Endodermal cell (in vitro differentiated cells): Measurements from ENCODE around the gene TMEM141. TPM values are rescaled to one million over a fixed set of nuclear protein-coding genes. Genes with fewer than 3 reads are reported as not detected.

Source experiments
- DNase-seq: peaks from one replicate; pipeline ENCODE4 v3.0.0-alpha.2; 2017
- H3K27ac ChIP-seq: 2 replicates; pipeline ENCODE4 v1.5.1; 2013; ENCODE audit warnings: mild to moderate bottlenecking, low read depth, low read length, moderate library complexity
- H3K27me3 ChIP-seq: 2 replicates; pipeline ENCODE4 v1.6.1; 2013; ENCODE audit warnings: mild to moderate bottlenecking, low read length, moderate library complexity; ENCODE audit not compliant: insufficient read depth, control insufficient read depth, poor library complexity, severe bottlenecking
- H3K36me3 ChIP-seq: 2 replicates; pipeline ENCODE4 v1.7.0; 2013; ENCODE audit warnings: mild to moderate bottlenecking, low read length, moderate library complexity; ENCODE audit not compliant: control insufficient read depth, insufficient read depth
- H3K4me1 ChIP-seq: one replicate; pipeline ENCODE4 v1.7.0; 2013; ENCODE audit warnings: low read length; ENCODE audit not compliant: control insufficient read depth, insufficient read depth
- H3K4me3 ChIP-seq: 2 replicates; pipeline ENCODE4 v1.5.1; 2013; ENCODE audit warnings: mild to moderate bottlenecking, low read length, moderate library complexity
- H3K9ac ChIP-seq: 2 replicates; pipeline ENCODE4 v1.6.1; 2013; ENCODE audit warnings: mild to moderate bottlenecking, low read length, moderate library complexity; ENCODE audit not compliant: poor library complexity, severe bottlenecking; ENCODE audit errors: extremely low read depth
- H3K9me3 ChIP-seq: 2 replicates; pipeline ENCODE4 v1.6.1; 2013; ENCODE audit warnings: mild to moderate bottlenecking, low read length, moderate library complexity; ENCODE audit not compliant: control insufficient read depth
- H3K27ac Mint-ChIP-seq: 2 replicates; pipeline ENCODE4 v1.8.0; 2020; ENCODE audit warnings: mixed read lengths
- H3K27me3 Mint-ChIP-seq: 2 replicates; pipeline ENCODE4 v1.8.0; 2021; ENCODE audit warnings: mild to moderate bottlenecking, mixed read lengths; ENCODE audit not compliant: insufficient read depth
- H3K36me3 Mint-ChIP-seq: 2 replicates; pipeline ENCODE4 v1.8.0; 2020; ENCODE audit warnings: low read depth, mixed read lengths
- H3K4me1 Mint-ChIP-seq: 2 replicates; pipeline ENCODE4 v1.8.0; 2020; ENCODE audit warnings: mixed read lengths
- H3K4me3 Mint-ChIP-seq: 2 replicates; pipeline ENCODE4 v1.8.0; 2020; ENCODE audit warnings: mild to moderate bottlenecking, moderate library complexity, mixed read lengths
- H3K9me3 Mint-ChIP-seq: 2 replicates; pipeline ENCODE4 v1.8.0; 2020; ENCODE audit warnings: mild to moderate bottlenecking, mixed read lengths
- CTCF ChIP-seq: fragments of 200-600 bp; sonication (generic); conservative IDR thresholded peaks from 2 replicates; pipeline ENCODE4 v1.5.0; 2021; ENCODE audit warnings: antibody characterized with exemption, mild to moderate bottlenecking
- WGBS, 2 experiments: methylation state at CpG; one replicate each; pipeline versions ENCODE4 v1.1.5 to v1.1.7; 2013; ENCODE audit warnings: missing lambda C conversion rate in 2 of 2, mixed read lengths in 1 of 2; ENCODE audit not compliant: insufficient coverage in 1 of 2, insufficient read length in 1 of 2; 5-methylcytosine and 5-hydroxymethylcytosine counted together
- total RNA-seq, 2 donors: library from RNA; stranded (reverse); fragmentation: NEBNext Ultra II Directional in 1 of 2; extraction: Animal tissue kit (Norgen Biotek cat#: 25700) in 1 of 2; gene quantifications; 2 replicates in 1 of 2; 3 replicates in 1 of 2; pipeline ENCODE4 v1.2.1, GENCODE V29; 2021

The TMEM141 gene
- total RNA-seq, 2 donors from 2014 or later, result 215 to 339 TPM

GRCh38 chr9:136838314-136839228, 47.4 kb downstream of the TMEM141 start:
- DNase-seq, result no peak
- H3K4me3 ChIP-seq, result no peak overlapping the region
- no peaks in the 10 kb centered on the region for H3K27me3 ChIP-seq
- Mint-ChIP-seq H3K27ac (no peak overlapping the region), H3K27me3 (peaks cover 2% of the 10 kb centered on the region), H3K36me3 (peaks cover 20% of the 10 kb centered on the region), H3K9me3 (no peaks in the 10 kb centered on the region), H3K4me1 (peaks cover 10% of the 10 kb centered on the region), H3K4me3 (no peak overlapping the region)
- H3K9ac ChIP-seq, result no peak overlapping the region
- H3K36me3 ChIP-seq, result peaks cover 4% of the 10 kb centered on the region
- no peak overlapping the region for H3K27ac ChIP-seq
- WGBS, 2 experiments, result 92 to 97% methylated on average over 11 to 29 of the region's 29 CpGs
- no peaks in the 10 kb centered on the region for H3K9me3 ChIP-seq
- peaks cover 10% of the 10 kb centered on the region for H3K4me1 ChIP-seq
- no peak for TF ChIP-seq CTCF

DNA sequence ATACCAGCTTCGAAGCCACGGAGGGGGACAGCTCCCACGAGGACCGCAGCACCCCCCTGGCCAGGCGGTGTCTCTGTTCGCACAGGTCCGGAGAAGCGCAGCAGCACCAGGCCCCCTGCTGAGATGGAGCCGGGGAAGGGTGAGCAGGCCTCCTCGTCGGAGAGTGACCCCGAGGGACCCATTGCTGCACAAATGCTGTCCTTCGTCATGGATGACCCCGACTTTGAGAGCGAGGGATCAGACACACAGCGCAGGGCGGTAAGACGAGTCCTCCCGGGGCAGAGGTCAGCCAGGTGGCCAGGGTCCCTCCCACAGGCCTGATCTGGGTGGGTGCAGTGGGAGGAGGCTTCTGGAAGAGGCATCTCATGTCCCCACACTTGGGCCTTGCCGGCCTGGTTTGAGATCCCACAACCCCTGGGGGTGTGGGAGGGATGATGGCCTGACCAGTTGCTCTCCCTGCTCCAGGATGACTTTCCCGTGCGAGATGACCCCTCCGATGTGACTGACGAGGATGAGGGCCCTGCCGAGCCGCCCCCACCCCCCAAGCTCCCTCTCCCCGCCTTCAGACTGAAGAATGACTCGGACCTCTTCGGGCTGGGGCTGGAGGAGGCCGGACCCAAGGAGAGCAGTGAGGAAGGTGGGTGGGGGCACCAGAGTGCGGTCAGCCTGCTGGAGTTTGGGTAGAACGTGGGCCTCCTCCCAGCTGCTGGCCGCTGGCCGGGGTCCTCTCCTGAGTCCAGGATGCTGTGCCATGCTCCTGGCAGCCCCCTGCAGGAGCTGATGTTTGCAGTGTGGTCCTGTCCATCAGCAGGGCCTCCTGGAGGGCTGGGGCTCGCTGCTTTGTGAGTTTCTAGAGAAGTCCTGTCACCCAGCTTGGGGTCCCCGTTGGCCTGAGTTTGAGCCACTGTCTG, 48.3 kb downstream of the TMEM141 start:
- Mint-ChIP-seq H3K9me3 (no peaks in the 10 kb centered on the region), H3K36me3 (peaks cover 12% of the 10 kb centered on the region), H3K4me3 (no peak overlapping the region), H3K27me3 (peaks cover 9% of the 10 kb centered on the region), H3K27ac (peak overlapping the region; percentile 52), H3K4me1 (peaks cover 10% of the 10 kb centered on the region)
- no peak for DNase-seq
- TF ChIP-seq CTCF, result no peak
- H3K9me3 ChIP-seq, result no peaks in the 10 kb centered on the region
- H3K27me3 ChIP-seq, result no peaks in the 10 kb centered on the region
- peaks cover 10% of the 10 kb centered on the region for H3K4me1 ChIP-seq
- no peak overlapping the region for H3K4me3 ChIP-seq
- WGBS, 2 experiments, result 91 to 96% methylated on average over 13 to 36 of the region's 36 CpGs
- H3K27ac ChIP-seq, result peak overlapping the region; percentile 44
- no peak overlapping the region for H3K9ac ChIP-seq
- no peaks in the 10 kb centered on the region for H3K36me3 ChIP-seq

DNA sequence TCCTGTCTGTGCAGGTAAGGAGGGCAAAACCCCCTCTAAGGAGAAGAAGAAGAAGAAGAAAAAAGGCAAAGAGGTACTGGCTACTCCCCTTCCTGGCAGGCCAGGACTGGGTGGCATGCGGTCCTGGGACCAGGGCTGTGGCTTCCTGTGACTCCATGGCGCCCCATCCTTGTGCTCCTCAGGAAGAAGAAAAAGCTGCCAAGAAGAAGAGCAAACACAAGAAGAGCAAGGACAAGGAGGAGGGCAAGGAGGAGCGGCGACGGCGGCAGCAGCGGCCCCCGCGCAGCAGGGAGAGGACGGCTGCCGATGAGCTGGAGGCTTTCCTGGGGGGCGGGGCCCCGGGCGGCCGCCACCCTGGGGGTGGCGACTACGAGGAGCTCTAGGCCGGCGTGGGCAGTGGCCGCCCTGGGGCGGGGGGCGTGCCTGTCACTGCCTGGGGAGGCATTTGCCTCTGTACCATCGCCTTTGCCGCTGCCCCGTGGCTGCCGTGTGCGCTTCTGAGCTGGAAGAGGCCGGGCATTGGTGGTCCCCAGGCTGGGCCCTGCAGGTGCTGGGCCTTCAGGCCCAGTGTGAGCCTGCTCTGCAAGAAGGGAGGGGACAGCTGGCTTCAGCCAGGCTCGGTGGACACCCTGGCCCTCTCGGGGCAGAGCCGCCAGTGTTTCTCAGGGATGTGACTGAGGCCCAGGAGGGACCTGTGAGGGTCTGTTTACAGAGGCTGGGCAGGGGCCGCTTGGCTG, 49.2 kb downstream of the TMEM141 start:
- H3K4me1 Mint-ChIP-seq, result peaks cover 10% of the 10 kb centered on the region
- H3K9me3 Mint-ChIP-seq, result peaks cover 2% of the 10 kb centered on the region
- H3K27me3 Mint-ChIP-seq, result peaks cover 13% of the 10 kb centered on the region
- Histone ChIP-seq H3K36me3 (no peaks in the 10 kb centered on the region), H3K27ac (peak overlapping the region; percentile 44), H3K4me3 (no peak overlapping the region), H3K9ac (no peak overlapping the region), H3K27me3 (no peaks in the 10 kb centered on the region), H3K9me3 (no peaks in the 10 kb centered on the region), H3K4me1 (peaks cover 10% of the 10 kb centered on the region)
- peak overlapping the region; percentile 33 for H3K27ac Mint-ChIP-seq
- H3K4me3 Mint-ChIP-seq, result no peak overlapping the region
- no peak for TF ChIP-seq CTCF
- 81 to 88% methylated on average over 11 to 32 of the region's 32 CpGs for WGBS, 2 experiments
- peak; percentile 55 for DNase-seq
- H3K36me3 Mint-ChIP-seq, result peaks cover 9% of the 10 kb centered on the region
